Hepatocyte (in vitro differentiated cells): ENCODE measurements around the gene SUDS3.

Source experiments
- EZH2 ChIP-seq: fragments of 200-600 bp; sonication (generic); IDR thresholded peaks from 2 replicates; pipeline ENCODE4 v1.6.1; 2016; ENCODE audit warnings: antibody characterized with exemption, mild to moderate bottlenecking, borderline replicate concordance
- EZH2phosphoT487 ChIP-seq: fragments of 200-600 bp; sonication (generic); IDR thresholded peaks from one replicate; pipeline ENCODE4 v1.6.1; 2018; ENCODE audit warnings: antibody characterized with exemption, mild to moderate bottlenecking, low read depth, moderate library complexity; ENCODE audit not compliant: unreplicated experiment, severe bottlenecking
- TF ChIP-seq, protein P1 (sequence below): fragments of 200-600 bp; sonication (generic); IDR thresholded peaks from 2 replicates; pipeline ENCODE4 v1.5.1; 2016; ENCODE audit warnings: antibody characterized with exemption, mild to moderate bottlenecking; ENCODE audit not compliant: poor library complexity

DNA sequence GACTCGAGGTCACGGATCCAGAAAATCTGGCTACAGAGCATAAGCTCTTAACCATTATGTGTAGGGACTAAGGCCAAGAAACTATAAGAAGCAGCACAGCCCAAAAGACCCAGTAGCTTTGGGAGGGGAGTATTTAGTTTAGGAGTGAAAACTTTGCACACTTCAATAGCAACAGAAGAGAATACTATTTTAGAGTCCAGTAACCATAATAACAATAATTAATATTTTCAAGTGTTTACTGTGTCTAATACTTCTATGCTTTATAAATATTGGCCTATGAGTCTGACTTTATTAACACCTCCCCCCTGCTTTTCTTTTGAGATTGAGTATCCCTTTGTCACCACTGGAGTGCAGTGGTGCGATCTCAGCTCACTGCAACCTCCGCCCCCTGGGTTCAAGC lies 82.8 kb downstream of the SUDS3 start:
- TF ChIP-seq EZH2: no peak
- TF ChIP-seq, protein P1, sequence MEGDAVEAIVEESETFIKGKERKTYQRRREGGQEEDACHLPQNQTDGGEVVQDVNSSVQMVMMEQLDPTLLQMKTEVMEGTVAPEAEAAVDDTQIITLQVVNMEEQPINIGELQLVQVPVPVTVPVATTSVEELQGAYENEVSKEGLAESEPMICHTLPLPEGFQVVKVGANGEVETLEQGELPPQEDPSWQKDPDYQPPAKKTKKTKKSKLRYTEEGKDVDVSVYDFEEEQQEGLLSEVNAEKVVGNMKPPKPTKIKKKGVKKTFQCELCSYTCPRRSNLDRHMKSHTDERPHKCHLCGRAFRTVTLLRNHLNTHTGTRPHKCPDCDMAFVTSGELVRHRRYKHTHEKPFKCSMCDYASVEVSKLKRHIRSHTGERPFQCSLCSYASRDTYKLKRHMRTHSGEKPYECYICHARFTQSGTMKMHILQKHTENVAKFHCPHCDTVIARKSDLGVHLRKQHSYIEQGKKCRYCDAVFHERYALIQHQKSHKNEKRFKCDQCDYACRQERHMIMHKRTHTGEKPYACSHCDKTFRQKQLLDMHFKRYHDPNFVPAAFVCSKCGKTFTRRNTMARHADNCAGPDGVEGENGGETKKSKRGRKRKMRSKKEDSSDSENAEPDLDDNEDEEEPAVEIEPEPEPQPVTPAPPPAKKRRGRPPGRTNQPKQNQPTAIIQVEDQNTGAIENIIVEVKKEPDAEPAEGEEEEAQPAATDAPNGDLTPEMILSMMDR: no peak
- no peak for TF ChIP-seq EZH2phosphoT487
